Lung (tissue), 16 donors: Measurements from ENCODE around the gene WDR3. TPM values are rescaled to one million over a fixed set of nuclear protein-coding genes. Genes with fewer than 3 reads are reported as not detected.
A peak's percentile ranks its signal among the peaks of the same experiment; 100 is the strongest.

Experiments
- ATAC-seq: fragments of 200-7000 bp; cut with Tn5 transposase; one replicate; pipeline ENCODE4 v1.9.1; 2020; ENCODE audit warnings: moderate number of reproducible peaks; ENCODE audit not compliant: insufficient read depth, low FRiP score
- DNase-seq, 3 donors: peaks; one replicate each; pipeline ENCODE4 v3.0.0-alpha.2; 2013 to 2017
- H3K27ac ChIP-seq, 2 donors: one replicate each; pipeline ENCODE4 v1.5.1; 2013; ENCODE audit warnings: mild to moderate bottlenecking in 2 of 2, moderate library complexity in 2 of 2, control low read depth in 1 of 2, inconsistent platforms in 1 of 2, low read depth in 1 of 2, low read length in 1 of 2
- H3K27me3 ChIP-seq, 3 donors: one replicate each; pipeline ENCODE4 v1.5.1; 2013; ENCODE audit warnings: low read length in 2 of 3; ENCODE audit not compliant: control insufficient read depth in 3 of 3, insufficient read depth in 3 of 3
- H3K36me3 ChIP-seq, 4 donors: one replicate each; pipeline ENCODE4 v1.5.1; 2013; ENCODE audit warnings: low read length in 4 of 4, mild to moderate bottlenecking in 1 of 4, moderate library complexity in 1 of 4; ENCODE audit not compliant: control insufficient read depth in 4 of 4, insufficient read depth in 4 of 4
- H3K4me1 ChIP-seq, 5 donors: one replicate each; pipeline ENCODE4 v1.5.1; 2013; ENCODE audit warnings: low read length in 5 of 5, mild to moderate bottlenecking in 2 of 5, moderate library complexity in 1 of 5; ENCODE audit not compliant: control insufficient read depth in 5 of 5, insufficient read depth in 5 of 5
- H3K4me3 ChIP-seq: one replicate; pipeline ENCODE4 v1.5.1; 2013; ENCODE audit warnings: mild to moderate bottlenecking, control low read depth, moderate library complexity
- H3K9ac ChIP-seq, 2 donors: one replicate each; pipeline ENCODE4 v1.5.1; 2013; ENCODE audit warnings: low read length in 2 of 2, control low read depth in 1 of 2; ENCODE audit not compliant: insufficient read depth in 1 of 2
- H3K9me3 ChIP-seq, 4 donors: one replicate each; pipeline ENCODE4 v1.5.1; 2013; ENCODE audit warnings: low read length in 3 of 4, mild to moderate bottlenecking in 1 of 4, moderate library complexity in 1 of 4; ENCODE audit not compliant: control insufficient read depth in 4 of 4, insufficient read depth in 3 of 4
- WGBS, 2 donors: extraction: QIAGEN DNeasy Blood & Tissue Kit; methylation state at CpG; one replicate each; pipeline ENCODE4 v1.1.7; 2013; 5-methylcytosine and 5-hydroxymethylcytosine counted together
- long read RNA-seq, 5 donors: transcript quantifications; one replicate each; lab custom pipeline, GENCODE V29; 2026
- polyA plus RNA-seq, 2 donors: library from polyadenylated mRNA; stranded (reverse); fragments of 200-250 nt; gene quantifications; one replicate each; pipeline ENCODE4 v1.2.1, GENCODE V29; 2013
- total RNA-seq, 2 donors: library from RNA; depleted of rRNA in 1 of 2; stranded (reverse); fragments of >200 nt in 1 of 2; gene quantifications; one replicate each; pipeline ENCODE4 v1.2.1, GENCODE V29; 2014 to 2021
- TF ChIP-seq, protein P1 (sequence below): IDR thresholded peaks from 2 replicates; pipeline ENCODE4 v1.5.1; 2012; ENCODE audit warnings: mild to moderate bottlenecking; ENCODE audit errors: control extremely low read depth, extremely low read depth
- donor health status: control.
- donor health status: control.
- donor health status: Bipolar disorder and iron deficiency.
- donor health status: healthy.
- donor health status: DM: yes; HTN: yes; CAD: no.

Gene WDR3
- total RNA-seq (10 to 100 TPM; 19.7 to 19.8 TPM), polyA plus RNA-seq (10 to 100 TPM in 1 of 2 donors, 1 to 10 TPM in 1; 2.8 to 15.4 TPM)
- long read RNA-seq, donor 1, full-length matches to known transcripts: 7 of 7 reads
- long read RNA-seq, donor 1, partial matches to known transcripts: 0 of 7 reads
- long read RNA-seq, donor 1, other reads (novel, unspliced or antisense): 0 of 7 reads
- long read RNA-seq, donor 2, full-length matches to known transcripts: 1 of 8 reads
- long read RNA-seq, donor 2, partial matches to known transcripts: 7 of 8 reads
- long read RNA-seq, donor 2, other reads (novel, unspliced or antisense): 0 of 8 reads
- long read RNA-seq, donor 3, full-length matches to known transcripts: 2 of 10 reads
- long read RNA-seq, donor 3, partial matches to known transcripts: 8 of 10 reads
- long read RNA-seq, donor 3, other reads (novel, unspliced or antisense): 0 of 10 reads
- long read RNA-seq, donor 4, partial matches to known transcripts: 6 of 6 reads
- long read RNA-seq, donor 4, other reads (novel, unspliced or antisense): 0 of 6 reads
- long read RNA-seq, donor 5, full-length matches to known transcripts: 5 of 21 reads
- long read RNA-seq, donor 5, partial matches to known transcripts: 16 of 21 reads
- long read RNA-seq, donor 5, other reads (novel, unspliced or antisense): 0 of 21 reads

GRCh38 chr1:117929343-117930172 lies at the start of gene WDR3, which contains the start of gene GDAP2:
Gene WDR3 (plus strand): TSS chr1:117929739. CDS start chr1:117933320, 3,581 bp downstream.
Gene GDAP2 (minus strand): TSS chr1:117929621. CDS start chr1:117920357, 9,264 bp downstream.
- WGBS, 2 donors: 0% methylated on average over 64 of the region's 64 CpGs
- Histone ChIP-seq H3K9me3 (no peaks in the 10 kb centered on the region), H3K4me3 (peak within 1 kb of the TSS; percentile 90), H3K9ac (peak within 1 kb of the TSS; percentile 84 to 87), H3K27ac (peak within 1 kb of the TSS; percentile 79 to 96), H3K4me1 (peaks cover 0 to 24% (median 11%) of the 10 kb centered on the region in 5 donors), H3K36me3 (peaks cover 0 to 10% (median 3%) of the 10 kb centered on the region in 4 donors), H3K27me3 (no peaks in the 10 kb centered on the region)
- TF ChIP-seq, protein P1, sequence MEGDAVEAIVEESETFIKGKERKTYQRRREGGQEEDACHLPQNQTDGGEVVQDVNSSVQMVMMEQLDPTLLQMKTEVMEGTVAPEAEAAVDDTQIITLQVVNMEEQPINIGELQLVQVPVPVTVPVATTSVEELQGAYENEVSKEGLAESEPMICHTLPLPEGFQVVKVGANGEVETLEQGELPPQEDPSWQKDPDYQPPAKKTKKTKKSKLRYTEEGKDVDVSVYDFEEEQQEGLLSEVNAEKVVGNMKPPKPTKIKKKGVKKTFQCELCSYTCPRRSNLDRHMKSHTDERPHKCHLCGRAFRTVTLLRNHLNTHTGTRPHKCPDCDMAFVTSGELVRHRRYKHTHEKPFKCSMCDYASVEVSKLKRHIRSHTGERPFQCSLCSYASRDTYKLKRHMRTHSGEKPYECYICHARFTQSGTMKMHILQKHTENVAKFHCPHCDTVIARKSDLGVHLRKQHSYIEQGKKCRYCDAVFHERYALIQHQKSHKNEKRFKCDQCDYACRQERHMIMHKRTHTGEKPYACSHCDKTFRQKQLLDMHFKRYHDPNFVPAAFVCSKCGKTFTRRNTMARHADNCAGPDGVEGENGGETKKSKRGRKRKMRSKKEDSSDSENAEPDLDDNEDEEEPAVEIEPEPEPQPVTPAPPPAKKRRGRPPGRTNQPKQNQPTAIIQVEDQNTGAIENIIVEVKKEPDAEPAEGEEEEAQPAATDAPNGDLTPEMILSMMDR: no peak
- DNase-seq (peak; percentile 97 to 98 (median 98)), ATAC-seq (peak; percentile 97)

DNA sequence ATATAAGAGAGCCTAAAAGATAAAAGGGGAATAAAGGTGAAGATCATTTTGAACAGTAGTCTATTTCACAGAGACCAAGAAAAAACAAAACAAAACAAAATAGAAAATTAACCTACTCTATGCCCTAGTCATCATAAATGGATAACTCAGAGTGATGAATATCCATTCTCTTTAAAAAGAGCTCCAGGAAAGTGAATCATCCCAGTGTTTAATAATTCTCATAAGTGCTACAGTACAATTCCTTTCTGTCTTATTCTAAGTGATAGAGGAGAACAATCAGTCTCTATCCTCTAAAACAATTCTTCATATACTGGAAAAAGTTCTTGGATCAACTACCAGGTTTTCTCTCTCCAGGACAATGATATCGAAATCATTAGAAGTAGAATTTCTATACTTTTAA lies 45.9 kb upstream of the WDR3 start:
- no peak for DNase-seq
- no peak for ATAC-seq
- Histone ChIP-seq H3K4me3 (no peak overlapping the region), H3K27ac (no peak overlapping the region), H3K4me1 (no peaks in the 10 kb centered on the region), H3K27me3 (no peaks in the 10 kb centered on the region), H3K9me3 (no peaks in the 10 kb centered on the region), H3K36me3 (peaks cover 0 to 13% (median 10%) of the 10 kb centered on the region in 4 donors), H3K9ac (no peak overlapping the region)
- TF ChIP-seq, protein P1: no peak
- 98 to 99% methylated on average over 1 of the region's 1 CpG for WGBS, 2 donors

DNA sequence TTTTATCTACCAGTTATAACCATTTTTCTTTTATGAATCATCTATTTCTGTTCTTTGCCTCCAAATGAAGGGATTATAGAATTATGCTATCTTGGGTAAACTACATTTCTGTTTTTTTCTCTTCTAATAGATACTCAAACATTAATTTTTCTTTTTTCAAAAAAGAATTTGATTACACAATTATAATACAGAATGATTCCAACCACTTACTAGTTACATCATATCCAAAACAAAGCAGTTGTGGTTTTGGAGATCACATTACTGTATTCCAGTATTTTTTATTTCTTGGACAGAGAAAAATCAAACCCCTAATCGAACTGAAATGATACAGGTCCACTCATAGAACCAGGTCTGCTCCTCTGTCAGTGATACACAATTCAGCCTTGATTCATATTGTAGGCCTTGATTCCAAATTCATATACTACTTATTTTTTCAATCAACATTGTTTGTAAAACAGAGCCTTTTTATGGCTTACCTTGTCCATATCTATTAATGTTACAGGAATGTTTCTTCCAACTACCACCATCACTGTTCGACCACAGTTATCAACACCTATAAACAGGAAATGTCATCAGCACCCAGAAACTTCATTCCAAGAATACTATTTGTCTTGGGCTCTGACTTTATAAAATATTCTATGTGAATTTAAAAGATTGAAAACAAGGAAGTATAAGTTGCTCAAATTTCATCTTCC lies 43.3 kb upstream of the WDR3 start:
- TF ChIP-seq, protein P1: no peak

More for the DNA sequence above, 43.3 kb upstream of the WDR3 start:
- 73 to 76% methylated on average over 2 of the region's 2 CpGs for WGBS, 2 donors
- ATAC-seq (no peak), DNase-seq (no peak)
- peaks cover 0 to 8% (median 4%) of the 10 kb centered on the region in 4 donors for H3K36me3 ChIP-seq
- no peak overlapping the region for H3K4me3 ChIP-seq
- H3K27ac ChIP-seq: no peak overlapping the region
- H3K9ac ChIP-seq: no peak overlapping the region
- H3K4me1 ChIP-seq: no peaks in the 10 kb centered on the region
- no peaks in the 10 kb centered on the region for H3K27me3 ChIP-seq
- H3K9me3 ChIP-seq: no peaks in the 10 kb centered on the region
